Upper lobe of left lung (tissue), 6 donors: ENCODE measurements around the gene ERC1. TPM values are rescaled to one million over a fixed set of nuclear protein-coding genes. Genes with fewer than 3 reads are reported as not detected.

Source experiments
- ATAC-seq, 2 donors: fragments of 200-7000 bp; cut with Tn5 transposase; one replicate each; pipeline ENCODE4 v1.9.1; 2022; ENCODE audit warnings: mild to moderate bottlenecking in 2 of 2, moderate library complexity in 2 of 2; ENCODE audit not compliant: low FRiP score in 2 of 2
- DNase-seq, 2 donors: peaks; one replicate each; pipeline ENCODE4 v3.0.0-alpha.2; 2019 to 2020
- H3K27ac ChIP-seq, 4 donors: fragments of 200-600 bp; sonication (generic); one replicate each; pipeline ENCODE4 v1.5.1; 2016 to 2019
- H3K27me3 ChIP-seq, 4 donors: fragments of 200-600 bp; sonication (generic); one replicate each; pipeline ENCODE4 v1.5.1; 2017 to 2019
- H3K36me3 ChIP-seq, 4 donors: fragments of 200-600 bp; sonication (generic); one replicate each; pipeline ENCODE4 v1.5.1; 2016 to 2019
- H3K4me1 ChIP-seq, 4 donors: fragments of 200-600 bp; sonication (generic); one replicate each; pipeline ENCODE4 v1.5.1; 2018 to 2019
- H3K4me3 ChIP-seq, 4 donors: fragments of 200-600 bp; sonication (generic); one replicate each; pipeline ENCODE4 v1.5.1; 2017 to 2019; ENCODE audit warnings: mild to moderate bottlenecking in 2 of 4, moderate library complexity in 1 of 4
- H3K9me3 ChIP-seq, 4 donors: fragments of 200-600 bp; sonication (generic); one replicate each; pipeline ENCODE4 v1.5.1; 2018 to 2019
- CTCF ChIP-seq, 6 experiments: fragments of 450-650 bp in 4 of 6; fragments of 200-600 bp in 2 of 6; sonication (generic) in 2 of 6; IDR thresholded peaks; one replicate each; pipeline ENCODE4 v1.5.1; 2016 to 2019; ENCODE audit warnings: antibody characterized with exemption in 6 of 6
- EP300 ChIP-seq, 4 donors: sonication (generic); formaldehyde crosslinking; IDR thresholded peaks; one replicate each; pipeline ENCODE4 v1.5.1; 2017; ENCODE audit warnings: antibody characterized with exemption in 4 of 4, control low read depth in 2 of 4
- POLR2A ChIP-seq, 4 donors: fragments of 450-650 bp; IDR thresholded peaks; one replicate each; pipeline ENCODE4 v1.5.1; 2016 to 2017; ENCODE audit warnings: antibody characterized with exemption in 4 of 4, mild to moderate bottlenecking in 2 of 4
- POLR2AphosphoS5 ChIP-seq, 2 donors: sonication (generic); formaldehyde crosslinking; IDR thresholded peaks; one replicate each; pipeline ENCODE4 v1.5.1; 2017; ENCODE audit warnings: antibody characterized with exemption in 2 of 2
- WGBS, 2 donors: methylation state at CpG; one replicate each; pipeline ENCODE4 v1.1.5; 2017 to 2018; 5-methylcytosine and 5-hydroxymethylcytosine counted together
- total RNA-seq, 6 donors: library from RNA; depleted of rRNA in 4 of 6; stranded (reverse); fragments of >200 nt in 4 of 6; gene quantifications; one replicate each; pipeline versions ENCODE4 v1.1.0 to v1.2.1, GENCODE V29; 2016 to 2021
- donor health status: DM: no; HTN: no; CAD: no; lungs with moderate emphysema.
- donor health status: DM: no; HTN: yes; CAD: no; lungs with severe emphysema.

ERC1 gene
- total RNA-seq, 6 donors from 2014 or later, result 37.7 to 158 (median 60.1) TPM

GRCh38 chr12:1157046-1157445 lies 166.0 kb downstream of the ERC1 start:
- no peaks in the 10 kb centered on the region for H3K4me1 ChIP-seq
- H3K27me3 ChIP-seq, result no peaks in the 10 kb centered on the region
- WGBS, 2 donors, result 69 to 86% methylated on average over 3 of the region's 3 CpGs
- TF ChIP-seq EP300 (IDR thresholded peaks at IDR 0.05), result no peak
- TF ChIP-seq POLR2AphosphoS5 (IDR thresholded peaks at IDR 0.05), result no peak
- TF ChIP-seq CTCF (IDR thresholded peaks at IDR 0.05), result no peak
- no peak for TF ChIP-seq POLR2A (IDR thresholded peaks at IDR 0.05)
- no peak for ATAC-seq
- DNase-seq, result no peak
- H3K36me3 ChIP-seq, result peaks cover 0 to 6% (median 0%) of the 10 kb centered on the region in 4 donors
- H3K27ac ChIP-seq, result no peak overlapping the region
- H3K9me3 ChIP-seq, result no peaks in the 10 kb centered on the region
- H3K4me3 ChIP-seq, result no peak overlapping the region

- TF ChIP-seq EP300 (IDR thresholded peaks at IDR 0.05), result no peak
- no peak for TF ChIP-seq POLR2AphosphoS5 (IDR thresholded peaks at IDR 0.05)
- no peak for TF ChIP-seq CTCF (IDR thresholded peaks at IDR 0.05)
- no peak for TF ChIP-seq POLR2A (IDR thresholded peaks at IDR 0.05)
- DNase-seq, result no peak
- ATAC-seq, result no peak
- H3K36me3 ChIP-seq, result no peaks in the 10 kb centered on the region
- H3K9me3 ChIP-seq, result no peaks in the 10 kb centered on the region
- H3K27ac ChIP-seq, result no peak overlapping the region
- H3K27me3 ChIP-seq, result no peaks in the 10 kb centered on the region
- 81 to 85% methylated on average over 9 of the region's 9 CpGs for WGBS, 2 donors
- no peak overlapping the region for H3K4me3 ChIP-seq
- H3K4me1 ChIP-seq, result no peaks in the 10 kb centered on the region
Measured at GRCh38 chr12:1161197-1161596, 170.2 kb downstream of the ERC1 start.

GRCh38 chr12:1162081-1162760 lies 171.2 kb downstream of the ERC1 start:
- Histone ChIP-seq H3K4me1 (no peaks in the 10 kb centered on the region), H3K36me3 (no peaks in the 10 kb centered on the region), H3K27me3 (no peaks in the 10 kb centered on the region), H3K27ac (no peak overlapping the region), H3K9me3 (no peaks in the 10 kb centered on the region), H3K4me3 (no peak overlapping the region)
- ATAC-seq (no peak), DNase-seq (no peak)
- 67 to 73% methylated on average over 5 of the region's 5 CpGs for WGBS, 2 donors
- TF ChIP-seq POLR2A (IDR thresholded peaks at IDR 0.05), result no peak
- TF ChIP-seq POLR2AphosphoS5 (IDR thresholded peaks at IDR 0.05), result no peak
- TF ChIP-seq CTCF (IDR thresholded peaks at IDR 0.05), result no peak
- TF ChIP-seq EP300 (IDR thresholded peaks at IDR 0.05), result no peak

- WGBS, 2 donors, result 86 to 95% methylated on average over 12 of the region's 12 CpGs
- TF ChIP-seq CTCF (IDR thresholded peaks at IDR 0.05), result no peak
- TF ChIP-seq EP300 (IDR thresholded peaks at IDR 0.05), result no peak
- TF ChIP-seq POLR2A (IDR thresholded peaks at IDR 0.05), result no peak
- no peak for TF ChIP-seq POLR2AphosphoS5 (IDR thresholded peaks at IDR 0.05)
Measured at GRCh38 chr12:1167784-1168183, 176.8 kb downstream of the ERC1 start.

GRCh38 chr12:1170411-1170810 lies 179.4 kb downstream of the ERC1 start:
- WGBS, 2 donors, result 95 to 96% methylated on average over 3 of the region's 3 CpGs
- no peak for DNase-seq
- ATAC-seq, result no peak
- H3K4me3 ChIP-seq, result no peak overlapping the region
- H3K36me3 ChIP-seq, result no peaks in the 10 kb centered on the region
- H3K9me3 ChIP-seq, result no peaks in the 10 kb centered on the region
- no peaks in the 10 kb centered on the region for H3K27me3 ChIP-seq
- TF ChIP-seq EP300 (IDR thresholded peaks at IDR 0.05), result no peak
- no peak for TF ChIP-seq POLR2A (IDR thresholded peaks at IDR 0.05)
- no peak for TF ChIP-seq POLR2AphosphoS5 (IDR thresholded peaks at IDR 0.05)
- H3K4me1 ChIP-seq, result peaks cover 0 to 5% (median 0%) of the 10 kb centered on the region in 4 donors
- no peak overlapping the region for H3K27ac ChIP-seq

More at GRCh38 chr12:1167784-1168183, 176.8 kb downstream of the ERC1 start:
- Histone ChIP-seq H3K4me3 (no peak overlapping the region), H3K27me3 (no peaks in the 10 kb centered on the region), H3K27ac (no peak overlapping the region), H3K9me3 (no peaks in the 10 kb centered on the region), H3K36me3 (no peaks in the 10 kb centered on the region), H3K4me1 (no peaks in the 10 kb centered on the region)
- DNase-seq (no peak), ATAC-seq (no peak)
